ENCODE measurements around the gene ZNF236.

ZNF236 gene

DNA sequence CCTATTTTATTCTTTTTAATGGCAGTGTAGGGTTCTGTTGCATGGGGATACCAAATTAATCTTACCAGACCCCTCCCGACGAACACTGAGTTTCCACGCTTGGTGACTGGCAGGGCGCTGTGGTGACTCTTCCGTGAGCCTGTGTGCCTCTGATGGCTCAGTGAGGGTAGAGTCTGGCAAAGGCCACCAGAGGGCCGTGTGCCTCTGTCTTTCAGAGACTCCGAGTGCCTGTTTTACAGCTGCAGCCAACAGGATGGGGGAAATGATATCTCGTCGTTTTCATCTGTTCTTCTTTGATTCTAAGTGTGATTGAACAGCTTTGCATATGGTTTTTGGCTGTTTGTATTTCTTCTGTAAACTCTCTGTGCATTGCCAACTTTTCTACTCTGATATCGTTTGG is 99.8 kb downstream of the ZNF236 start:
- TF ChIP-seq, protein P1, sequence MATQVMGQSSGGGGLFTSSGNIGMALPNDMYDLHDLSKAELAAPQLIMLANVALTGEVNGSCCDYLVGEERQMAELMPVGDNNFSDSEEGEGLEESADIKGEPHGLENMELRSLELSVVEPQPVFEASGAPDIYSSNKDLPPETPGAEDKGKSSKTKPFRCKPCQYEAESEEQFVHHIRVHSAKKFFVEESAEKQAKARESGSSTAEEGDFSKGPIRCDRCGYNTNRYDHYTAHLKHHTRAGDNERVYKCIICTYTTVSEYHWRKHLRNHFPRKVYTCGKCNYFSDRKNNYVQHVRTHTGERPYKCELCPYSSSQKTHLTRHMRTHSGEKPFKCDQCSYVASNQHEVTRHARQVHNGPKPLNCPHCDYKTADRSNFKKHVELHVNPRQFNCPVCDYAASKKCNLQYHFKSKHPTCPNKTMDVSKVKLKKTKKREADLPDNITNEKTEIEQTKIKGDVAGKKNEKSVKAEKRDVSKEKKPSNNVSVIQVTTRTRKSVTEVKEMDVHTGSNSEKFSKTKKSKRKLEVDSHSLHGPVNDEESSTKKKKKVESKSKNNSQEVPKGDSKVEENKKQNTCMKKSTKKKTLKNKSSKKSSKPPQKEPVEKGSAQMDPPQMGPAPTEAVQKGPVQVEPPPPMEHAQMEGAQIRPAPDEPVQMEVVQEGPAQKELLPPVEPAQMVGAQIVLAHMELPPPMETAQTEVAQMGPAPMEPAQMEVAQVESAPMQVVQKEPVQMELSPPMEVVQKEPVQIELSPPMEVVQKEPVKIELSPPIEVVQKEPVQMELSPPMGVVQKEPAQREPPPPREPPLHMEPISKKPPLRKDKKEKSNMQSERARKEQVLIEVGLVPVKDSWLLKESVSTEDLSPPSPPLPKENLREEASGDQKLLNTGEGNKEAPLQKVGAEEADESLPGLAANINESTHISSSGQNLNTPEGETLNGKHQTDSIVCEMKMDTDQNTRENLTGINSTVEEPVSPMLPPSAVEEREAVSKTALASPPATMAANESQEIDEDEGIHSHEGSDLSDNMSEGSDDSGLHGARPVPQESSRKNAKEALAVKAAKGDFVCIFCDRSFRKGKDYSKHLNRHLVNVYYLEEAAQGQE (IDR thresholded peaks at IDR 0.05; ENCODE audit: insufficient read depth in 1 of 2, low read depth in 2 of 2, low read length in 2 of 2), result no peak
- TF ChIP-seq FOXP2 (optimal IDR thresholded peaks at IDR 0.05; ENCODE audit: borderline replicate concordance, extremely low read depth, extremely low read length, insufficient read depth) (no peak), POLR2AphosphoS5 (IDR thresholded peaks at IDR 0.05; ENCODE audit: low read depth, low read length) (no peak), SIN3A (IDR thresholded peaks at IDR 0.05; ENCODE audit: borderline replicate concordance, insufficient read depth, low read length) (no peak), TAF1 (IDR thresholded peaks at IDR 0.05; ENCODE audit: borderline replicate concordance, insufficient read depth, low read length) (no peak)

- no peak for TF ChIP-seq TAF1 (IDR thresholded peaks at IDR 0.05; ENCODE audit: borderline replicate concordance, insufficient read depth, low read length)
These were observed 101.2 kb downstream of the ZNF236 start for GRCh38 chr18:76923485-76924085.

- no peak for TF ChIP-seq FOXP2 (optimal IDR thresholded peaks at IDR 0.05; ENCODE audit: borderline replicate concordance, extremely low read depth, extremely low read length, insufficient read depth)
- no peak for TF ChIP-seq POLR2AphosphoS5 (IDR thresholded peaks at IDR 0.05; ENCODE audit: low read depth, low read length)
- TF ChIP-seq, protein P1 (IDR thresholded peaks at IDR 0.05; ENCODE audit: insufficient read depth in 1 of 2, low read depth in 2 of 2, low read length in 2 of 2), result no peak
- TF ChIP-seq TAF1 (IDR thresholded peaks at IDR 0.05; ENCODE audit: borderline replicate concordance, insufficient read depth, low read length), result no peak
- no peak for TF ChIP-seq SIN3A (IDR thresholded peaks at IDR 0.05; ENCODE audit: borderline replicate concordance, insufficient read depth, low read length)
These were observed 103.1 kb downstream of the ZNF236 start for GRCh38 chr18:76925501-76925900.

DNA sequence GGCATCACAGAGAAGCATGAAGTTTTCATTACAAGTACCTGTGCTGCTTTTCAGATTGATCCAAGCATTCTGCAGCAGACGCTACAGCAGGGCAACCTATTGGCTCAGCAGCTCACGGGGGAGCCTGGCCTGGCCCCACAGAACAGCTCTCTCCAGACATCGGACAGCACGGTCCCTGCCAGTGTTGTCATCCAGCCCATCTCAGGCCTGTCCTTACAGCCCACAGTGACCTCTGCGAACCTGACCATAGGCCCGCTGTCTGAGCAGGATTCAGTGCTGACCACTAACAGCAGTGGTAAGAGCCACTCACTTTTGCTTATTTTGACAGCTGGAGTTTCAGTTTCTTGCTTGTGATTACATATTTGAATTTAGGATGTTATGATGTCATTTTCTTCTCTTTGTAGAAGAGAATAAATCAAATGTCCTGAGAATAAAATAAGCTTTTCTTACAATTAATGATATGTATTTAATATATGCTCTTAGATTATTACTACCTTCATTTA is 104.9 kb downstream of the ZNF236 start:
- TF ChIP-seq SIN3A (IDR thresholded peaks at IDR 0.05; ENCODE audit: borderline replicate concordance, insufficient read depth, low read length), result no peak
- no peak for TF ChIP-seq FOXP2 (optimal IDR thresholded peaks at IDR 0.05; ENCODE audit: borderline replicate concordance, extremely low read depth, extremely low read length, insufficient read depth)
- TF ChIP-seq TAF1 (IDR thresholded peaks at IDR 0.05; ENCODE audit: borderline replicate concordance, insufficient read depth, low read length), result no peak
- no peak for TF ChIP-seq POLR2AphosphoS5 (IDR thresholded peaks at IDR 0.05; ENCODE audit: low read depth, low read length)
- TF ChIP-seq, protein P1 (IDR thresholded peaks at IDR 0.05; ENCODE audit: insufficient read depth in 1 of 2, low read depth in 2 of 2, low read length in 2 of 2), result no peak

- TF ChIP-seq, protein P1 (IDR thresholded peaks at IDR 0.05; ENCODE audit: insufficient read depth in 1 of 2, low read depth in 2 of 2, low read length in 2 of 2), result no peak
- no peak for TF ChIP-seq SIN3A (IDR thresholded peaks at IDR 0.05; ENCODE audit: borderline replicate concordance, insufficient read depth, low read length)
- no peak for TF ChIP-seq FOXP2 (optimal IDR thresholded peaks at IDR 0.05; ENCODE audit: borderline replicate concordance, extremely low read depth, extremely low read length, insufficient read depth)
- no peak for TF ChIP-seq TAF1 (IDR thresholded peaks at IDR 0.05; ENCODE audit: borderline replicate concordance, insufficient read depth, low read length)
- TF ChIP-seq POLR2AphosphoS5 (IDR thresholded peaks at IDR 0.05; ENCODE audit: low read depth, low read length), result no peak
These were observed 106.0 kb downstream of the ZNF236 start for GRCh38 chr18:76928179-76928868.
